IgD-negative memory B cell (primary cell): ENCODE results near the gene RBM12. TPM values are rescaled to one million over a fixed set of nuclear protein-coding genes. Genes with fewer than 3 reads are reported as not detected.

ENCODE experiments used
- H3K27ac Mint-ChIP-seq, 3 donors: one replicate each; pipeline ENCODE4 v1.8.0; 2020 to 2022; ENCODE audit warnings: mild to moderate bottlenecking in 3 of 3, mixed read lengths in 3 of 3, moderate library complexity in 1 of 3
- H3K27me3 Mint-ChIP-seq: one replicate; pipeline ENCODE4 v1.8.0; 2021; ENCODE audit warnings: mixed read lengths
- H3K36me3 Mint-ChIP-seq: one replicate; pipeline ENCODE4 v1.8.0; 2020; ENCODE audit warnings: mild to moderate bottlenecking, mixed read lengths
- H3K4me1 Mint-ChIP-seq, 3 donors: one replicate each; pipeline ENCODE4 v1.8.0; 2020 to 2022; ENCODE audit warnings: mixed read lengths in 3 of 3, mild to moderate bottlenecking in 1 of 3
- H3K4me3 Mint-ChIP-seq, 4 donors: one replicate each; pipeline ENCODE4 v1.8.0; 2020 to 2022; ENCODE audit warnings: mild to moderate bottlenecking in 4 of 4, mixed read lengths in 4 of 4, moderate library complexity in 3 of 4
- H3K9me3 Mint-ChIP-seq, 3 donors: one replicate each; pipeline ENCODE4 v1.8.0; 2020 to 2021; ENCODE audit warnings: mixed read lengths in 3 of 3, mild to moderate bottlenecking in 1 of 3
- polyA plus RNA-seq: library from polyadenylated mRNA; unstranded; fragments of 300-500 nt; fragmentation: Illumina TruSeq; gene quantifications from one replicate; pipeline ENCODE4 v1.2.3, GENCODE V29; 2021

The RBM12 gene
- polyA plus RNA-seq, 1 donor from 2014 or later = 36.9 TPM

DNA sequence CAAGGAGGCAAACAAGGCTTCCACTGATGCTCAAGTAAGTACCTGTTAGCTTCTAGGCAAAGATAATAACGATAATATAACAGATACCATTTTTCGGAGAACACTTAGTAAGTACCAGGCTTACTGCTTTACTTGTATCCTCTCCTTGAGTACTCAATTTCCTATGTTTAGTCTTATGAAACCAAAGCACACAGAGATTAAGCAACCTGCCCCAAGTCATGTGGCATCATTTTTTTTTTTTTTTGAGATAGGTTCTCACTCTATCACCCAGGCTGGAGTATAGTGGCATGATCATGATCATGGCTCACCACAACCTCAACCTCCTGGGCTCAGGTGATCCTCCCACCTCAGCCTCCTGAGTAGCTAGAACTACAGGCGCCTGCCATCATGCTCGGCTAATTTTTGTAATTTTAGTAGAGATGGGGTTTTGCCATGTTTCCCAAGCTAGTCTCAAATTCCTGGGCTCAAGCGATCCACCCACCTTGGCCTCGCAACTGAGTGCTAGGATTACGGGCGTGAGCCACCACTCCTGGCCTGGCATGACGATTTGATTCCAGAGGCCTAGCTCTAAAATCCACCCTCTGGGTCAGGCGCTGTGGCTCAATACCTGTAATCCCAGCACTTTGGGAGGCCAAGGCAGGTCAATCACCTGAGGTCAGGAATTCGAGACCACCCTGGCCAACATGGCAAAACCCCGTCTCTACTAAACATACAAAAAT lies 35.1 kb downstream of the RBM12 start:
- no peaks in the 10 kb centered on the region for H3K27me3 Mint-ChIP-seq
- H3K4me3 Mint-ChIP-seq = no peak overlapping the region
- peaks cover 0 to 3% (median 0%) of the 10 kb centered on the region in 3 donors for H3K4me1 Mint-ChIP-seq
- H3K36me3 Mint-ChIP-seq = peaks cover 8% of the 10 kb centered on the region
- H3K27ac Mint-ChIP-seq = no peak overlapping the region
- no peaks in the 10 kb centered on the region for H3K9me3 Mint-ChIP-seq

DNA sequence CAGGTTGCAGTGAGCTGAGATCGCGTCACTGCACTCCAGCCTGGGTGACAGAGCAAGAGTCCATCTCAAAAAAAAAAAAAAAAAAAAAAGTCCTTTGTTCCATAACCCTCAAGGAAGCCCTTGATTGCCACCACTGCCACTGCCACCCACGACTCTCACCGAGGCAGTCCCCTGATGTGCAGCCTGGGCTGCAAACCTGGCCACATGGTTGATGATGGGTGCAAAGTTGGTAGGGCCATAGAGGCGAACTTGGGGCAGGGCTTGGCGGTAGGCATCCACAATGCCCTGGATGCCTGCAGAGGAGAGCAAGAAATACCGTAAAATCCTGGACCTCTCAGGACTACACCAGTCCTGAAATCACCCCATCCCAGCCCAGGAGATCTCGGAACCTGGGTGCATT lies 37.6 kb downstream of the RBM12 start:
- Mint-ChIP-seq H3K27me3 (no peaks in the 10 kb centered on the region), H3K36me3 (peaks cover 7% of the 10 kb centered on the region), H3K4me1 (no peaks in the 10 kb centered on the region), H3K27ac (no peak overlapping the region), H3K9me3 (no peaks in the 10 kb centered on the region), H3K4me3 (no peak overlapping the region)

- Mint-ChIP-seq H3K27ac (no peak overlapping the region), H3K4me1 (no peaks in the 10 kb centered on the region), H3K36me3 (peaks cover 7% of the 10 kb centered on the region), H3K4me3 (no peak overlapping the region), H3K27me3 (no peaks in the 10 kb centered on the region), H3K9me3 (no peaks in the 10 kb centered on the region)
These were observed 38.2 kb downstream of the RBM12 start for GRCh38 chr20:35626386-35627001.

DNA sequence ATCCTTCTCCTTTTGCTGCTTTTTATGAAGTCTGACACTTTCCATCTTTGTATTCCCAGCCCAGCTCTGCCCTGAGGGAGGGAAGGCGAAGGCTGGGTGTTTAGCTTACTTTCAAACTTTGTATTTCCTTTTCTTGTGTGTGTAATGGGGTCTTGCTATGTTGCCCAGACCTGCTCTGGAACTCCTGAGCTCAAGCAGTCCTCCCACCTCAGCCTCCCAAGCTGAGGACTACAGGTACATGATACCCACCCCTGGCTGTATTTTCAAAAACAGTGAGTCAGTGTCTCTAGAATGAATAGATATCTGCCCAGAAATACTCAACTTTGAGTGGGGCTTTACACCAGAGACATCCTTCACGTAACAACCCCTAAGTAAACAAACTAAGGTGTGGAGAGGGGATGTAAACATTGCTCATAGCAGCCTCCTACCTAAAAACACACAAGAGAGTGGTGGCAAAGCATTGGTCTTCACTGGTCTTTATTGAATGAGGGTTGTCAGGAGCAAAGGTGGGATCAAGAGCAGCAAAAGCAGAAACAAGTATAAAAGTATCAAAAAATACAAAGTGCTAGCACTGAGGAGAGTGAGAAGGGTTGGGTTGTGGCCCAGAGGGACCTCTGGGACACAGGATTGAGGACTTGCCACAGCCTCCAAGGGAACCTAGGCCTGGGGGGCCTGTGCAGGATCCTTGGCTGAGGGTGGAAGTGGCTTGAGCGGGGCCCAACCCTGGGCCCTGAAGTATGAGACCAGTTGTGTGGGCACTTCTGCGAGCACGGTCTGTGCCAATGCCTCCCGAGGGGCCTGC lies 38.9 kb downstream of the RBM12 start:
- no peak overlapping the region for H3K4me3 Mint-ChIP-seq
- peaks cover 7% of the 10 kb centered on the region for H3K36me3 Mint-ChIP-seq
- H3K4me1 Mint-ChIP-seq = no peaks in the 10 kb centered on the region
- H3K9me3 Mint-ChIP-seq = no peaks in the 10 kb centered on the region
- H3K27me3 Mint-ChIP-seq = no peaks in the 10 kb centered on the region
- H3K27ac Mint-ChIP-seq = no peak overlapping the region

DNA sequence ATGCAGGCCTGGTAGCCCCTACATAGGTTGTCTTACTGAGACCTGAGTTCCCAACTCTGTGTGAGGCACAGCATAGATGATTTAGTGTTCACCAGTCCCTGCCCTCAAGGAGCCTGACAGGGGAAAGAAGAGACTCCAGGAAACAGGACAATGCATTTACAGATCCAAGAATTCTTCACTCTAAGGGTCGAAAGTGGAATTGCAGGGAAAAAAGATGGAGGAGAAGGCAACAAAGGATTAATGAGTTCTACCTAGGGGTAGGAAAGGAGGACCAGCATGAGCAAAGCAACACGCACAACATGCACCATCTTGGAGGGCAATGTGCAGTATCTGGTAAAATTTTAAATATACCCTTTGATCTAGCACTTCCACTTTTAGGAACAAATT lies 43.1 kb downstream of the RBM12 start:
- Mint-ChIP-seq H3K36me3 (peaks cover 4% of the 10 kb centered on the region), H3K27ac (peak overlapping the region in 2 of 3 donors; percentile 23 to 63), H3K4me3 (no peak overlapping the region), H3K27me3 (peaks cover 13% of the 10 kb centered on the region), H3K4me1 (peaks cover 12 to 19% (median 16%) of the 10 kb centered on the region in 3 donors), H3K9me3 (no peaks in the 10 kb centered on the region)

- Mint-ChIP-seq H3K27ac (peak overlapping the region in 1 of 3 donors; percentile 23), H3K36me3 (peaks cover 4% of the 10 kb centered on the region), H3K4me3 (peak overlapping the region in 2 of 4 donors; percentile 63 to 68), H3K9me3 (no peaks in the 10 kb centered on the region), H3K4me1 (peaks cover 12 to 21% (median 20%) of the 10 kb centered on the region in 3 donors), H3K27me3 (peaks cover 13% of the 10 kb centered on the region)
These were observed 43.7 kb downstream of the RBM12 start for GRCh38 chr20:35620818-35621559.

DNA sequence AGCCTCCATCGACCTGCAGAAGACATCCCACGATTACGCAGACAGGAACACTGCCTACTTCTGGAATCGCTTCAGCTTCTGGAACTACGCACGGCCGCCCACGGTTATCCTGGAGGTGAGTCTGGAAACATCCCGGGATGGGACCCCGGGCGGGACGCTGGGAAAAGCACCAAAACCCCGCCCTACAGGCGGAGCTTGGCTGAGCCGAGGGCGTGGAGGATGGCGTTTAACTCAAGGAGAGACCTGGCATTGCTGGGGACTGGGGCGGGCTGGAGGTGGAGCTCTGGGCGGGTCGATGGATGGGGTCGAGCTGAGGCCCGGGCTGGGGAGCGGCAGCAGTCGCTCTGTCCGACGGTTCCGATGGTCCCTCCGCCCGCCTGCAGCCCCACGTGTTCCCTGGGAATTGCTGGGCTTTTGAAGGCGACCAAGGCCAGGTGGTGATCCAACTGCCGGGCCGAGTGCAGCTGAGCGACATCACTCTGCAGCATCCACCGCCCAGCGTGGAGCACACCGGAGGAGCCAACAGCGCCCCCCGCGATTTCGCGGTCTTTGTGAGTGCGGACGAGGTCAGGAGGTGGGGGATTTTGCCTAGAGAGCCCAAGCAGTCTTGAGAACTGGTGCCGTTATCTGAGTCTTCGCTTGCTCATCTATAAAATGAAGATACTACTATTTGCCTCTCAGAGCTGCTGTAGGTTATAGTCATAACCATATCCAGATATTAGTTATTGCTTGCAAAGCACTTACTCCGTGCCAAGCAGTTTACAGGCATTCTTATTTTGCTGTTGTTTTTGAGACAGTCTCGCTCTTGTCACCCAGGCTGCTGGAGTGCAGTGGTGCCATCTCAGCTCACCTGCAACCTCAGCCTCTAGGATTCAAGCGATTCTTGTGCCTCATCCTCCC lies 45.3 kb downstream of the RBM12 start:
- peaks cover 15 to 24% (median 21%) of the 10 kb centered on the region in 3 donors for H3K4me1 Mint-ChIP-seq
- H3K9me3 Mint-ChIP-seq = no peaks in the 10 kb centered on the region
- H3K27me3 Mint-ChIP-seq = peaks cover 15% of the 10 kb centered on the region
- peak overlapping the region; percentile 87 to 96 (median 89) for H3K27ac Mint-ChIP-seq
- H3K4me3 Mint-ChIP-seq = peak overlapping the region; percentile 81 to 96 (median 92)
- no peaks in the 10 kb centered on the region for H3K36me3 Mint-ChIP-seq

- Mint-ChIP-seq H3K9me3 (no peaks in the 10 kb centered on the region), H3K36me3 (no peaks in the 10 kb centered on the region), H3K27ac (peak overlapping the region in 2 of 3 donors; percentile 87 to 96), H3K4me3 (peak overlapping the region; percentile 81 to 96 (median 92)), H3K4me1 (peaks cover 15 to 26% (median 21%) of the 10 kb centered on the region in 3 donors), H3K27me3 (peaks cover 15% of the 10 kb centered on the region)
These were observed 46.2 kb downstream of the RBM12 start for GRCh38 chr20:35618263-35619131.

DNA sequence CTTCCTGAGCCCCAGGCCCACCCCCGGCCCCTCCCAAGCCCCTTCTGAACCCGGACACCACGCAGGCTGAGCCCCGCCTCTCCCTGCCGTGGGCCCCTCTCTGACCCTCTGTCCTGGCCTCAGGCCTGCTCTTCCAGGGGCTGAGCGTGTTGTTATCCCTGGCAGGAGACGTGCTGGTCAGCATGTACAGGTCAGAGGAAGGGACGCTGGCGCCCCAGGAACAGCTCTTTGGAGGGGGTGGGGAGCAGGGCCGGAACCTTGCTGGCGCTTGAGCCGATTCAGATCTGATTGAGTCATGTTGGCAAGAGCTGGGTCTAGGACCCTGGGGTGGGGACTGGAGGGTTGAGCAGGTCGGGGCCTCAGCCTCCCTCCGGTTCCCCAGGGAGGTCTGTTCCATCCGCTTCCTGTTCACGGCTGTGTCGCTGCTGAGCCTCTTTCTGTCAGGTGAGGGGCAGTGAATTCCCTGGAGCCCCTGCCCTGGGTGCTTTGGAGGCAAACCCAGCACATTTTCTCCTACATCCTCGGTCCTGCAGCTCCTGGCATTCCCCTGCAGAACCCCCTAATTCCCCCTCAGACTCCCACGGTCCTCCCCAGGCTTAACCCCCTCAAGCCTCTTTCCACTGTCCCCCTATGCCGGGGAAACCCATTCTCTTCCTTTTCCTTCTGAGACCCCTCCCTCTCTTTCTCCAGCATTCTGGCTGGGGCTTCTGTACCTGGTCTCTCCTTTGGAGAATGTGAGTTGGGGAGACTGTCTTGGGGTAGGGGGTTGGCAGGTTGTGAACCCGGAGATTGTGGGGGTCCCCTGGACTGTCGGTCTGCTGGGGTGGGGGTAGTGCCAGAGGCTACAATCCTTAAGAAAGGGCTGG lies 47.1 kb downstream of the RBM12 start:
- Mint-ChIP-seq H3K36me3 (no peaks in the 10 kb centered on the region), H3K4me3 (peak overlapping the region; percentile 81 to 95 (median 90)), H3K27me3 (peaks cover 15% of the 10 kb centered on the region), H3K9me3 (no peaks in the 10 kb centered on the region), H3K4me1 (peaks cover 15 to 26% (median 21%) of the 10 kb centered on the region in 3 donors), H3K27ac (peak overlapping the region; percentile 10 to 100 (median 96))

- peak overlapping the region; percentile 81 to 95 (median 90) for H3K4me3 Mint-ChIP-seq
- no peaks in the 10 kb centered on the region for H3K36me3 Mint-ChIP-seq
- peak overlapping the region; percentile 83 to 100 (median 96) for H3K27ac Mint-ChIP-seq
- H3K9me3 Mint-ChIP-seq = no peaks in the 10 kb centered on the region
- H3K27me3 Mint-ChIP-seq = peaks cover 15% of the 10 kb centered on the region
- peaks cover 17 to 28% (median 21%) of the 10 kb centered on the region in 3 donors for H3K4me1 Mint-ChIP-seq
These were observed 48.0 kb downstream of the RBM12 start for GRCh38 chr20:35616465-35617396.

DNA sequence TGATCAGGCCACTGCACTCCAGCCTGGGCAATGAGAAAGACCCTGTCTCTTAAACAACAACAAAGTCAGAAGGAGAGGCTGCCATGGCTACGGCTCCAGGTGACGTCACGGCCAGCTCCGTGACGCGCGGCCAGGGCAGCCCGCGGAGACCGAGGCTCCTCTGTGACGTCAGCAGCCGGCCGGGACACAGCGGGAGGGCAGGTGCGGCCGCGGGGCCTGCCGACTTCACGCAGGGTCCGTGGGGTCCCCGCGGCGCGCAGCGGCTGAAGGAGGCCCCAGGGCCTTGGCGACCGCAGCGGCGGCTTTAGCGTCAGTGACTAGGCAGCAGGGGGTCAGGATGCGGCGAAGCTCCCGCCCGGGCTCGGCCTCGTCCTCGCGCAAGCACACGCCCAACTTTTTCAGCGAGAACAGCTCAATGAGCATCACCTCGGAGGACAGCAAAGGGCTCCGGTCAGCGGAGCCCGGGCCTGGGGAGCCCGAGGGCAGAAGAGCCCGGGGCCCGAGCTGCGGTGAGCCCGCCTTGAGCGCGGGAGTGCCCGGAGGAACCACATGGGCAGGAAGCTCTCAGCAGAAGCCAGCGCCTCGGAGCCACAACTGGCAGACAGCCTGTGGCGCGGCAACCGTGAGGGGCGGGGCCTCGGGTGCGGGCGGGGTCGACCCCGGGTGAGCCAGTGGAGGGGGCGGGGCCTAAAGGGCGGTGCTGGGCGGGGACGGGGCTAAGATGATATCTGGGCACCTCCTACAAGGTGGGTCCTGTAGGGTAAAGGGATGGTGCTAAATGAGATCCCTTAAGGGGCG lies 48.8 kb downstream of the RBM12 start, which contains the start of gene SPAG4:
TSS of gene SPAG4 (plus strand) at position 163 of the 798 bp plus-strand sequence. CDS start at position 338, 175 bp downstream.
- Mint-ChIP-seq H3K27me3 (peaks cover 15% of the 10 kb centered on the region), H3K4me3 (peak within 1 kb of the TSS; percentile 81 to 95 (median 90)), H3K4me1 (peaks cover 21 to 30% (median 22%) of the 10 kb centered on the region in 3 donors), H3K27ac (peak within 1 kb of the TSS; percentile 96 to 100 (median 96)), H3K9me3 (no peaks in the 10 kb centered on the region), H3K36me3 (no peaks in the 10 kb centered on the region)
